HG03354 (cell line): ENCODE results near the gene RUNDC3A.

Experiments used
- ATAC-seq: cut with Tn5 transposase; IDR thresholded peaks from one replicate; pipeline ENCODE4 v1.9.1; 2021; ENCODE audit warnings: mild to moderate bottlenecking; ENCODE audit not compliant: unreplicated experiment, poor library complexity, severe bottlenecking

The RUNDC3A gene

GRCh38 chr17:44282264-44282663 is 26.1 kb upstream of the RUNDC3A start:
- ATAC-seq = no peak

GRCh38 chr17:44283344-44284023 is 24.9 kb upstream of the RUNDC3A start:
- ATAC-seq = no peak

DNA sequence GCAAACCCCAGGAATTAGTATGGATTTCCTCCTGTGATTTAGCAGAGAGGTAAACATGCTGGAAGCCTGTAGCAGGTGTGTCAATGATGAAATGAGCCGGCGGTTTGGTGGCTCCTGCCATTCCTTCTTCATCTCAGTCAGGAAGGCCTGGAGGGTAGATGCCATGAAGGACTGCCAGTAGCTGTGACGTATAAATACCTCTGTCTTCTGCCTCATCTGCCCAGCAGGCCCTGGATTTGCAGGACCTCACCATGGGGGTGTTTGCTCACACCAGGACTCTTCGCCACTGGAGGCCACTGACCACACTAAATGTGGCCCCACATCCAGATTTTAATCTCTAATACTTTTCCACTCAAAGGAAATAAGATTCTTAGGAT is 24.4 kb upstream of the RUNDC3A start:
- ATAC-seq = no peak

GRCh38 chr17:44287651-44288050 is 20.8 kb upstream of the RUNDC3A start:
- no peak for ATAC-seq

- ATAC-seq = no peak
Measured at GRCh38 chr17:44293509-44294226, 14.7 kb upstream of the RUNDC3A start.

DNA sequence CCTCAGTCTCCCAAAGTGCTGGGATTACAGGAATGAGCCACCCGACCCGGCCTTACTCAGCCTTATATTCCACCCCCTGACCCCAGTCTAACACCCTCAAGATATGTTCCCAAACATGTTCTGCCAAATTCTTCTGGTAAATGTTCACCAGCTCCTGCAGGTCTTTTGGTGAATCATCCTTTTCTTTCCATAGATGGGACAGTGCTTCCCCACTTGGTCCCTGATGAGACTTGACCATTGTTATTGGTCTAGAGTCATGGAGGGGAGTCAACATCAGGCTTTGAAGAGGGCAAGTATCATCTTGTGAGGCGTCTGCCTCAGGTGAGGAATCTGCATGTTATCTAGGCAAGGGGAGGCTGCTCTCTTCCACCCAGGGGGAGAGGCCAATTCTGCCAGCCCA is 10.4 kb upstream of the RUNDC3A start:
- ATAC-seq = no peak

DNA sequence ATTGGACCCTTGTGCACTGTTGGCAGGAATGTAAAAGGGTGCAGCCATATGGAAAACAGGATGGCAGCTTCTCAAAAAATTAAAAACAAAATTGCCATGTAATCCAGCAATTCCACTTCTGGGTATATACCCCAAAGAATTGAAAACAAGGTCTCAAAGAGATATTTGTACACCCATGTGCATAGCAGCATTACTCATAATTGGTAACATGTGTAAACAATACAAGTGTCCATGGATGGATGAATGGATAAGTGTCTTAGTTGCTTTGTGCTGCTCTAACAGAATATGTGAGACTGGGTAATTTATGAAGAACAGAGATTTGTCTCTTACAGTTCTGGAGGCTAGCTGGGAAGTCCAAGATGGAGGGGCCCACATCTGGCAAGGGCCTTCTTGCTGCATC is 3.8 kb upstream of the RUNDC3A start:
- ATAC-seq = no peak

- ATAC-seq = no peak
Measured at GRCh38 chr17:44307387-44308186, 814 bp upstream of the RUNDC3A start.

DNA sequence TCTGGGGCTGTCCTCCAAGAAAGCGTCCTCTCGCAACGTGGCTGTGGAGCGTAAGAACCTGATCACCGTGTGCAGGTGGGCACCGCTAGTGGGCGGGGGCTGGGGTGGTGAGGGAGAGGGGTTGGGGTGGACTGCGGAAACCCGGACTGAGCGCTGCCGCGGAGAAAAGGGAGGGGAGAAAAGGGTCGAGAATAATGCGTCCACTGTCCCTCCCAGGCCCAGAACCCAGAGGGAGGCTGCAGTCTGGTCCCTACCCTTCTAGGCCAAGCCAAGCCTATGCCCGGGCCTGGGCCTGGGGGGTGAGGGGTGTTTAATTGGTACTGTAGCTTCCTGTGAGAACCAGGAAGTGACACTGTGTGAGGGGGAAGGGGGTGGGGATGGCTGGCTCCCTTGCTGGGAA is 464 bp downstream of the RUNDC3A start:
- ATAC-seq = no peak

- ATAC-seq = no peak
Measured at GRCh38 chr17:44309472-44309871, 1.1 kb downstream of the RUNDC3A start.

DNA sequence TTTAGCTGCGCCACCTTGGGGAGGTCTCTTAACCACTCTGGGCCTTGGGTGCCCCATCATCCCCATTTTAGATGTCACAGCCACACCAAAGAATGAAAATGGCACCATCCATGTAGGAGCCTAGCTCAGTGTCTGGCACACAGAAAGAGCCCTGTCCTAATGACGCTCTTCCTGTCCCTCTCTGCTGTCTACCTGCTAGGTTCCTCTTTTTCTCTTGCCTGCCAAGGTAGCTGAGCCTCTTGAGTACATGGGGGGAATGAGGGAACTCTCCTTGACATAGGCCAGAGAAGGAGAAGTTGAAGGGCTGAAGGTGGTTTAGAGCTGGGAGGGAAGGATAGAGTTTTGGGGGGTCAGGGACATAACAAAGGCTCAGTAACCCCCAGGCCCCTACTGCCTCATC is 1.8 kb downstream of the RUNDC3A start:
- ATAC-seq = no peak

DNA sequence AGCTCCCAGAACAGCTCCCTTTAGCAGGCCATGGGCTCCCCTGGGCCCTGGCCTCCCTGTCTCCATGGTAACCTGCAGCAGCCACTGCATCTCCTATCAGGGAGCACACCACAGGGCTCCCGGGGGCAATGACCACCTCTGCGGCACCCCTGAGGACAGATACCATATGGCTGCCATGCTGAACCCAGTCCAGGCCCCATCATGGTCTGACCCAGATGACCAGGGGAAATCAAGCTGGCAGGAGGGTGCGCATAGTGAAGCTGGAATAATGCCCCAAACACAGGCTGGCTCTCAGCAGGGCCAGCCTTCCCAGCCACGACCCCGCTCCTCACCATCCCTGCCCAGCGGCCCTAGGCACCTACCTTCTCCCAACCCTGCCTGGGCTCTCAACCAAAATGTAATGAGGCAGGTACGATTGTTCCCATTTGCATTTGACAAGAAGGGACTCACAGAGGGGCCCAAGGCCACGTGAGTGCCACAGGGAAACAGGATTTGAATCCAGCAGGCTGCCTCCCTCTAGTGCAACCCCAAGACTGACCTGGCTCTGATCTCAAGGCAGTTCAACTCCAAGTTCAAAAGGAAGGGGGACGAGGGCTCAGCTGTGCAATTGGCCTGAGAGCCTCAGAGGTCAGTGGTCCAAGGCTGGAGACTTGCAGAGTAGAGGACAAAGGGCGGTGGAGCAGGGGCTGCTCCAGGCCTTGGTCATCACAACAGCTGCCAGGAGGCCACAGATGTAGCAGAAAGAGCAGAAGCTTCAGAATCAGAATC is 2.4 kb downstream of the RUNDC3A start:
- no peak for ATAC-seq

DNA sequence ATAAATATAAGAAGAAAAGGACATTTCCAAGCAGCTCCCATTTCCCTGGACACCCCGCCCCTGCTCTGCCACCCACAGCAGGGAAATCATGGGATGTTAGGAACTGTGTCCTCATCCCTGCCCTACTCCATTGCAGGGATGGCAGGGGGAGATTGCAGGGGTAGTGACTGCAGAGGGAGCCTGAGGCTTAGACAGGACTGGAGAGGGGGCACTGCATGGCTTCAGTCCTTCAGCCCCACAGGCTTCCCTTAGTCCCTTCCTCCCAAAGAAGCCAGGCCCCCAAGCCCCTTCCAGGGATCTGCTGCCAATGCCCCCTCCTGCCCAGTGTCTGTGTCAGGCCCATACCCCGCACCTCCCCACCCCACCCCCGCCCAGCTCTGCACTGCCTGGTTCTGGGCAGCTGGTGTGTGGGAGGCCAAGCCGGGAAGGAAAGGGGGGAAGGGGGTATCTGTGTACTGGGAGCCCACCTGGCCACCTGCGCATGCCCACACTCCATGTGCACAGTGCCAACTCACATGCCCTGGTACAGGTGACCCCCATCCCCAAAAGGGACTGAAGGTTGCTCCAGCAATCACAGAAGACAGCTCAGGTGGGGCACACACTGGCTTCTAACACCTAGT is 3.3 kb downstream of the RUNDC3A start:
- ATAC-seq = no peak

GRCh38 chr17:44312396-44313104 is 4.1 kb downstream of the RUNDC3A start:
- ATAC-seq = no peak

GRCh38 chr17:44314031-44314430 is 5.6 kb downstream of the RUNDC3A start:
- no peak for ATAC-seq

GRCh38 chr17:44314524-44314868 is 6.1 kb downstream of the RUNDC3A start:
- ATAC-seq = no peak

DNA sequence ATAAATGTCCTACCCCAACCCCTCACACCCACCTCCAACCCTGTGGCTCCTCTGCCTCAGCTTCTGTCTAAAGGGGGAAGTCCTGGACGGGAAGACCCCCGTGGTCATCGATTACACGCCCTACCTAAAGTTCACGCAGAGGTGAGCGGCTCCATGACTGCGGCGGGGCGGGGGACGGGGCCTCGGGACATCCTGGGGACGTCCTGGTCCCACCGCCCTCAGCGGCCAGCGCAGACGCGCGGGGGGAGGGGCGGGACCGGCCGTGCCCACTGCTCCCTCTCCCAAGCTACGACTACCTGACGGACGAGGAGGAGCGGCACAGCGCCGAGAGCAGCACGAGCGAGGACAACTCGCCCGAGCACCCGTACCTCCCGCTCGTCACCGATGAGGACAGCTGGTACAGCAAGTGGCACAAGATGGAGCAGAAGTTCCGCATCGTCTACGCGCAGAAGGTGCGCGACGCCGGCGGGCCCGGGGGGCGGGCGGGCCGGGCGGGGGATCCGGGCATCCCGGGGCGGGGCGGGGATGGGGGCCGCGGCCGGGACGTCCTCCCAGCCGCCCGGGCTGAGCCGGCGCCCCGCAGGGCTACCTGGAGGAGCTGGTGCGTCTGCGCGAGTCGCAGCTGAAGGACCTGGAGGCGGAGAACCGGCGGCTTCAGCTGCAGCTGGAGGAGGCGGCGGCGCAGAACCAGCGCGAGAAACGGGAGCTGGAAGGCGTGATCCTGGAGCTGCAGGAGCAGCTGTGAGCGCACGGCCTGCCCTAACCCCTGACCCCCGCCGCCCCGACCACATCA is 6.7 kb downstream of the RUNDC3A start:
- ATAC-seq = no peak
